ENCODE data around the gene TTC33.

DNA sequence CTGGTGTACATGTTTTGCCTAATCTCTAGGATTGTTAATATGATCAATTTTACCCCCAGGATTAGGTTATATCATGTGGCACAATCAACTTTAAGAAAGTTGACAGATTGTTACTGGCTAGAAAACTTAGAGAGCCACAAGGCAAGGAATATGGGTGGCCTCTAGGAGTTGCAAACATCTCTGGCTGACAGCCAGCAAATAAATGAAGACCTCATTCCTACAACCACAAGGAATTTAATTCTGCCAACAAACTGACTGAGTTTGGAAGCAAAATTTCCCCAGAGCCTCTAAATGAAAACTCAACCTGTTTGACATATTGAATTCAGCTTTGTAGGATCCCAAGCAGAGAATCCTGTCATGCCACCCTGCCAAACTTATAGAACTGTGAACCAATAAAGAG, 272.4 kb downstream of the TTC33 start:
- TF ChIP-seq, protein P1, sequence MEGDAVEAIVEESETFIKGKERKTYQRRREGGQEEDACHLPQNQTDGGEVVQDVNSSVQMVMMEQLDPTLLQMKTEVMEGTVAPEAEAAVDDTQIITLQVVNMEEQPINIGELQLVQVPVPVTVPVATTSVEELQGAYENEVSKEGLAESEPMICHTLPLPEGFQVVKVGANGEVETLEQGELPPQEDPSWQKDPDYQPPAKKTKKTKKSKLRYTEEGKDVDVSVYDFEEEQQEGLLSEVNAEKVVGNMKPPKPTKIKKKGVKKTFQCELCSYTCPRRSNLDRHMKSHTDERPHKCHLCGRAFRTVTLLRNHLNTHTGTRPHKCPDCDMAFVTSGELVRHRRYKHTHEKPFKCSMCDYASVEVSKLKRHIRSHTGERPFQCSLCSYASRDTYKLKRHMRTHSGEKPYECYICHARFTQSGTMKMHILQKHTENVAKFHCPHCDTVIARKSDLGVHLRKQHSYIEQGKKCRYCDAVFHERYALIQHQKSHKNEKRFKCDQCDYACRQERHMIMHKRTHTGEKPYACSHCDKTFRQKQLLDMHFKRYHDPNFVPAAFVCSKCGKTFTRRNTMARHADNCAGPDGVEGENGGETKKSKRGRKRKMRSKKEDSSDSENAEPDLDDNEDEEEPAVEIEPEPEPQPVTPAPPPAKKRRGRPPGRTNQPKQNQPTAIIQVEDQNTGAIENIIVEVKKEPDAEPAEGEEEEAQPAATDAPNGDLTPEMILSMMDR (conservative IDR thresholded peaks at IDR 0.05; ENCODE audit: low read length) = no peak
- TF ChIP-seq EZH2phosphoT487 (IDR thresholded peaks at IDR 0.05; ENCODE audit: borderline replicate concordance) = no peak
